KOPT-K1 (cell line): Measurements from ENCODE around the gene MAVS.
"Not testable (repeated sequence)": the region's sequence is repeated elsewhere in the genome, so short reads cannot be mapped to it uniquely, and the experiment has no call there.

Experiments
- H3K27ac ChIP-seq: fragments of 200-600 bp; sonication (generic); 2 replicates; pipeline ENCODE4 v1.5.1; 2016; ENCODE audit warnings: antibody characterized with exemption, mild to moderate bottlenecking, low read depth, low read length; ENCODE audit not compliant: poor library complexity, severe bottlenecking
- H3K36me3 ChIP-seq: fragments of 200-600 bp; sonication (generic); 2 replicates; pipeline ENCODE4 v1.5.1; 2017; ENCODE audit warnings: antibody characterized with exemption, mild to moderate bottlenecking, low read length, moderate library complexity; ENCODE audit not compliant: insufficient read depth
- H3K9me3 ChIP-seq: fragments of 200-600 bp; sonication (generic); 2 replicates; pipeline ENCODE4 v1.5.1; 2017; ENCODE audit warnings: antibody characterized with exemption, low read length, mild to moderate bottlenecking; ENCODE audit not compliant: insufficient read depth, poor library complexity, severe bottlenecking

Gene MAVS

DNA sequence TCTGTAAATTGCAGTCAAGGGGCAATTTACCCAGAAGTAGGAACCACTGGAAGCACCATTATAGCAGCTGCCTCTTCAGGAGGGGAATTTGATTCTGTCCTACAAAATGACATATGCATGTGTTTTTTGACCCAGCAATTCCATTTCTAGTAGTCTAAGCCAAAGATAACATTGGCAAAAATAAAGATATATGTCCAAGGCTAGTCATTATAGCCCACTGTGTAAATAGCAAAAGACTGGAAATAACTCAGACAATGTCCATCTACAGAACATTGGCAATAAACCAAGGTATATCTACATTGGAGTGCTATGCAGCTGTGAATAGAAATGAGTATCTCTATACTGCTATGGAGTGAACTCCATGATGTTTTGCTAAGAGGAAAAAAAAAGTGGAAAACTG is 30.0 kb downstream of the MAVS start:
- peaks cover 61% of the 10 kb centered on the region for H3K36me3 ChIP-seq
- no peaks in the 10 kb centered on the region for H3K9me3 ChIP-seq
- no peak overlapping the region for H3K27ac ChIP-seq

DNA sequence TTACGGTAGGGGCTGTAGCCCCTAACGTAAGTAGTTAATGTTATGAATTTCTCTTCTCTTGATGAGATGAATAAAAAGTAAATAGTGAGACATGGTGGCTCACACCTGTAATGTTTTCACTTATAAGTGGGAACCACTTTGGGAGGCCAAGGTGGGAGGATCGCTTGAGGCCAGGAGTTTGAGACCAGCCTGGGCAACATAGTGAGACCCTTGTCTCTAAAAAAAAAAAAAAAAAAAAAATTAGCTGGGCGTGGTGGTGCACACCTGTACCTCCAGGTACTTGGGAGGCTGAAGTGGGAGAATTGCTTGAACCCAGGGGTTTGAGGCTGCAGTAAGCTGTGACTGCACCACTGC is 32.3 kb downstream of the MAVS start:
- H3K9me3 ChIP-seq, H3K27ac ChIP-seq: not testable (repeated sequence)
- peaks cover 40% of the 10 kb centered on the region for H3K36me3 ChIP-seq

DNA sequence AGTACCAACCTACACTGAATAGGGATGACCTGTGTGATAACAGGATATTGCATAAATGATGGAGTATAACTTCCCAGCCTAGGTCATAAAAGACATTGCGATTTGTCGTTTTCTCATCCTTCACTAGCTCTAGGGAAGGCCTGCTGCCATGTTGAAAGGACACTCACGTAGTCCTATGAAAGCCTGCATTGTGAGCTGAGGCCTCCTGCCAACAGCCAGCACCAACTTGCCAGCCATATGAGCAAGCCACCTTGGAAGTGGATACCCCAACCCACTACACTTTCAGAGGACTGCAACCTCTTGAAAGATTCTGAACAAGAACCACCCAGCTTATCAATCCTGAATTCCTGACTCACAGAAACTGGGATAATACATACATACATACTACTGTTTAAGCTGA is 39.1 kb downstream of the MAVS start:
- H3K36me3 ChIP-seq = peaks cover 13% of the 10 kb centered on the region
- no peaks in the 10 kb centered on the region for H3K9me3 ChIP-seq
- no peak overlapping the region for H3K27ac ChIP-seq

DNA sequence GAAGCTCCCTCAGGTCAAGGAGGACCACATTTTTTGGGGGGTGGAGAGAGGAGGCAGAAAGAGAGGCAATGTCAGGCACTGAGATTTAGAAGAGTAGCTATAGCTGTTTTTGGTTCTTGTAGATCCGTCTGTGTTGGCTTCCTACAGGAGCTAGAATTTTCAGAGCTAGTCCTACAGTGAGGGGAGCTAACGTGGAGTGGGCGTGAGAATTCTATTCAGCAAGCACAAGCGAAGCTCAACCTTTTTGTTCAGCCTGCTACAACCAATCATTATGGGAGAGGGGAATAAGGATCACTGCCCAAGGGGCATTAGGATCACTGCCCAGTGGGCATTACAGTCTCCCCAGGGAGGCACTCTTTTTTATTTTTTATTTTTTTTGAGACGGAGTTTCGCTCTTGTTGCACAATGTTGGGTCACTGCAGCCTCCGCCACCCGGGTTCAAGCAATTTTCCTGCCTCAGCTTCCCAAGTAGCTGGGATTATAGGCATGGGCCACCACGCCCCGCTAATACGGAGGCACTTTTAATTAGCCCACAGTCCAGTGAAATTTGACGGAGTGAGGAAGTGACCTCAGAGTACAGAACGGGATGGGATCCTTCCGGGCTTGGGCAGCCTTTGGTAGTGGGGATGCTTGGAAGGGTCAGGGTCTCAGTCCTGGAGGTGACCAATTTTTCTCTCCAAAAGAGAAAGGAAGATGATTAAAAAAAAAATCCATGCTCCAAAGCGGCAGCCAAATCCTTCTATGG is 41.4 kb downstream of the MAVS start:
- Histone ChIP-seq H3K27ac (peak overlapping the region; percentile 97), H3K9me3 (no peaks in the 10 kb centered on the region)

DNA sequence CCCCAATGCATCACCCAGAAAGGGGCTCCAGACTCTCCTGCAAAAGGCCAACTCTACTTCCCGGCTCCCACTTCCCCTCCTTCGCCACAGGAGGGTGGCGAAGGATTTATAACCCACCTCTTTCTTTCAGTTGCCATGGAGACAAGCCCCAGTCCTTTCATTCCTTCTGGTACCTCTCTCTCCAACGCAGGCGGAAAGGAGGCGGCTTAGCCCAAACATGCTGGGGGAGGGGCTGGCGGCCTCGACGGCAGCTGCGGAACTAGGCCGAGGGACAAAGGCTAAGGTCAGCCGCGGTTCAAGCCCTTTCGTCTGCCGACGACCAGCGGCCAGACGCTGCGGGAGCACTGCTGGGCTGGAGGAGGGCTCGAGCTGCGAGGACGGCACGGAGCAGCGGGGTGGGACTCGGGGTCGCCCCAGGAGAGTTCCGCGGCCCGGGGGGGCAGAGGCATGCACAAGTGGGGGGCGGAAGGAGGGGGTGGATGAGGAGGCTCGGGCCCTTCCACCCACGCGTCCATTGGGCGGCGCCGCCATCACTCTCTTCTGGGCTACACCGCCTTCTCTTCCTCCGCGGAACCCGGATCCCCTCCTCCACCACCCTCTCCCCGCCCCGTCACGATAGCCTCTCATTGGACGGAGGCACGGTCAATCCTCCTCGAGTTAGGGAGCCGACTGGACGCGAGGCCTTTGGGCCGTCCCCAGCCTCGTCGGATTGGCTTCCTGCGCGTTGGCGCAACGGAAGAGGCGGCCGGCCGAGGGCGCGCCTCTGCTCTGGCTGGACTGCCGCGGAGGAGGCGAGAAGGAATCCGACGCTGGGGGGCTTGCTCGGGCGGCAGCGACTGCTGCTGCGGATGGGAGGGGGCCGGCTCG is 42.2 kb downstream of the MAVS start, which contains the start of gene PANK2:
PANK2 (plus strand) TSS at position 766 of the 867 bp plus-strand sequence.
- H3K36me3 ChIP-seq = peaks cover 42% of the 10 kb centered on the region
- no peaks in the 10 kb centered on the region for H3K9me3 ChIP-seq

More for the DNA sequence above, 41.4 kb downstream of the MAVS start:
- peaks cover 34% of the 10 kb centered on the region for H3K36me3 ChIP-seq

DNA sequence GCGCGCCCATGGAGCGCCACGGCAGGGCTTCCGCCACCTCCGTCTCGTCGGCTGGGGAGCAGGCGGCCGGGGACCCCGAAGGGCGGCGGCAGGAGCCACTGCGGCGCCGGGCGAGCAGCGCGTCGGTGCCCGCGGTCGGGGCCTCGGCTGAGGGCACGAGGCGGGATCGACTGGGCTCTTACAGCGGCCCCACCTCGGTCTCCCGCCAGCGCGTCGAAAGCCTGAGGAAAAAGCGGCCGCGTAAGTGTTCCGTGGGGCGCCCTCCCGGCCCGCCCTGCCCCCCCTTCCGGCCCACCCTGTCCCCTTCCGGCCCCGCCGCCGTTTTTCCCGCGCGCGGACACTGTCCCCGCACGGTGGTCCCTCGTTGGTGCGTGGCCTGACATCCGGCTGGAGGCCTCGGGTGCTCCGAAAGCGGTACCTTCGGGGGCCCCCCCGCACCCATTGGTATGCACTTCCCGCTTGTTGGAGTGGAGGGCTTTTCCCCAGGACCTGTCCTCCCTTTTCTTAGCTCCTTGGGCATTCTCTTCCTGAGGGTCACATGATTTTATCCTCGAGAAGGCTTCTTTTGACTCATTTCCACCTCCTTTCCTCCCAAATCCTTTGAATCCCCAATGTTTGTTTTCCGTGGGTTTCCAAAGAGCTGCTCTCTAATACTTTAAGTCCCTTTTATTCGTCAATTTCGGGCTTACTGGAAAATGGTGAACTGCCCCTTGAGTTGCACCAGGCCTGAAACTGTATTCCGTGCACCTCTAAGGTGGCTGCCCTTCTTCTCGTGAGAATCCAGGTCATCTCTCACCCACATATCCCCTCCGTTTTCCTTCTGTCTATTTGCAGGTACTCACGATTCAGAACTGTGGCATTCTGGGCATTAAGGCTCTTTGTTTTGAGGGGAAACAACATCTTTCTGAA is 43.1 kb downstream of the MAVS start:
- Histone ChIP-seq H3K9me3 (no peaks in the 10 kb centered on the region), H3K36me3 (peaks cover 51% of the 10 kb centered on the region), H3K27ac (peak overlapping the region; percentile 97)

More for the DNA sequence above, 42.2 kb downstream of the MAVS start, which contains the start of gene PANK2:
- peak within 1 kb of the TSS; percentile 97 for H3K27ac ChIP-seq

DNA sequence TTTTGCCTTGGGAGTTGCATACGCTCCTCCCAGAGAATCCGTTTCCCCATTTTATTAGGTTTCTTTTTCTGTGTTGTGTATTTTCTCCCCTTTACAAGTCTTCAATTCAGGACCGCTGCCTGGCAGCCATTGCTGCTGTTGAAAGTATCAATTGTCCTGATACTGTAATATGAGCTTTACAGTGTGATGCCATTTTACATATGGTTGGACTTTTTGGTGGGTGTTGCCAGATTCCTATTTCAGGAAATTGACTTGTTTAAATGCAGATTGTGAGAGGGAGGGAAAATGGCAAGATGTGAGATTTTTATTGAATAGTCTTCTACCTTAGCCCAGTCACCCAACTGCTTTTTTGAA is 43.7 kb downstream of the MAVS start:
- Histone ChIP-seq H3K9me3 (no peaks in the 10 kb centered on the region), H3K27ac (peak overlapping the region; percentile 97), H3K36me3 (peaks cover 56% of the 10 kb centered on the region)

DNA sequence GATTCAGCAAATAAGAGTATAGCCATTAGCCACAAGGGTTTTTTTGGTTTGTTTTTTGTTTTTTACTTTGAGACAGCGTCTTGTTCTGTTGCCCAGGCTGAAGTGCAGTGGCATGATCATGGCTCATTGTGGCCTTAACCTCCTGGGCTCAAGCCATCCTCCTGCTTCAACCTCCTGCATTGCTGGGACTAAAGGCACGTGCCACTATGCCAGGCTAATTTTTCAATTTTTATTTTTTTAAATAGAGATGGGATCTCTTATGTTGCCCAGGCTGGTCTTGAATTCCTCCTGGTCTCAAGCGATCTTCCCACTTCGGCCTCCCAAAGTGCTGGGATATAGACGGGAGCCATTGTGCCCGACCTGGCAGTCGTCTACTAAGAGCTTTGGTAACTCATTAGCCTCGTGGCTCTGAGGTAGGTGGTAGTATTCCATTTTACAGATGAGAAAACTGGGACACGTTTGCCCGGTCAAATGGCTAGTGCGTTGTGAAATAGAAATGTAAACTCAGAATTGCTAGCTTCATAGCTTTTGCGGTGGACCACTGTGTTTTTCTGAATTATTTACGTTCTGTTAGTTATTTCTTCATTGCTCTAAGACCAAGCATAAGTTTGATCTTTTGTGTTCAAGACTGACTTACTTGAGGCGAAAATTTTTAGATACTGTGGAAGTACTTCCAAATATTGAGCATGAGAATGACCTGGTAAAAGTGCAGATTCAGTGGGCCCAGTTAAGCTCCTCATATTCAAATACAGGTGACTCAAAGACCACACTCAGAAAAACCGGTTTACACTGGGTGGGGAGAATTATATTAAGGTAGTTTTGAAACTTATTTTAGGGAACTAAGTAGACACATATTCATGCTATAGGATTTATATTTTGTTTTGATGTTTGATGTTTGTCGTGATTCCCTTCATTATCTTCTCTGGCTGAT is 44.6 kb downstream of the MAVS start:
- H3K27ac ChIP-seq = peak overlapping the region; percentile 97

DNA sequence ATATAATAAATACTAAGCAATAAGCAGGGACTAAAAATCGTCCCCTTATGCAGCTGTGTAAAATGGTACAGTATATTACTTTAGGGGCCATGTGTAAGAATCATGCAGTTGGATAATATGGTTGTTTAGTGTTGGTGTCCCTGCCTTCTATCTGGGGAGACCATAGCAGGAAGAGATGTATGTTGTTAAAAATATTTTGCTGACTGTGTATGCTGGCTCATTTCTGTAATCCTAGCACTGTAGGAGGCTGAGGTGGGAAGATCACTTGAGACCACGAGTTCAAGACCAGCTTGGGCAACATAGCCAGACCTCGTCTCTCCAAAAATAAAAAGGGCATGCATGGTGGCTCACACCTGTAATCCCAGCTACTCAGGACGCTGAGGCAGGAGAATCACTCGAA is 48.2 kb downstream of the MAVS start:
- no peak overlapping the region for H3K27ac ChIP-seq

More for the DNA sequence above, 44.6 kb downstream of the MAVS start:
- Histone ChIP-seq H3K9me3 (no peaks in the 10 kb centered on the region), H3K36me3 (peaks cover 61% of the 10 kb centered on the region)

DNA sequence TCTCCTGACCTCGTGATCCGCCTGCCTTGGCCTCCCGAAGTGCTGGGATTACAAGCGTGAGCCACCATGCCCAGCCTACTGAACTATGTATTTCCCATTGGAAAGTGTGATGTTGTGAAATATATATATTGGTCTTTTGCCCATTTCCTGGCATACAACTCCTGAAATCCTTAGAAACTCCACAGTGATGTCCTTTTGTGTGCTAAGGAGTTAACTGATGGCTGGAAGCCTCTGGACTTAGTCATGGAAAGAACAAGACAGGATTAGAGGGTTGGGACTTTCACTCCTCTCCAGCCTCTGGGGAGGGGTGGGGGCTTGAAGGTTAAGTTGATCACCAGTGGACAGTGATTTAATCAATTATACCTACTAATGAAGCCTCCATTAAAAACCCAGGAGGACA is 49.7 kb downstream of the MAVS start:
- Histone ChIP-seq H3K9me3 (no peaks in the 10 kb centered on the region), H3K27ac (no peak overlapping the region), H3K36me3 (peaks cover 66% of the 10 kb centered on the region)

More for the DNA sequence above, 48.2 kb downstream of the MAVS start:
- Histone ChIP-seq H3K9me3 (no peaks in the 10 kb centered on the region), H3K36me3 (peaks cover 72% of the 10 kb centered on the region)

DNA sequence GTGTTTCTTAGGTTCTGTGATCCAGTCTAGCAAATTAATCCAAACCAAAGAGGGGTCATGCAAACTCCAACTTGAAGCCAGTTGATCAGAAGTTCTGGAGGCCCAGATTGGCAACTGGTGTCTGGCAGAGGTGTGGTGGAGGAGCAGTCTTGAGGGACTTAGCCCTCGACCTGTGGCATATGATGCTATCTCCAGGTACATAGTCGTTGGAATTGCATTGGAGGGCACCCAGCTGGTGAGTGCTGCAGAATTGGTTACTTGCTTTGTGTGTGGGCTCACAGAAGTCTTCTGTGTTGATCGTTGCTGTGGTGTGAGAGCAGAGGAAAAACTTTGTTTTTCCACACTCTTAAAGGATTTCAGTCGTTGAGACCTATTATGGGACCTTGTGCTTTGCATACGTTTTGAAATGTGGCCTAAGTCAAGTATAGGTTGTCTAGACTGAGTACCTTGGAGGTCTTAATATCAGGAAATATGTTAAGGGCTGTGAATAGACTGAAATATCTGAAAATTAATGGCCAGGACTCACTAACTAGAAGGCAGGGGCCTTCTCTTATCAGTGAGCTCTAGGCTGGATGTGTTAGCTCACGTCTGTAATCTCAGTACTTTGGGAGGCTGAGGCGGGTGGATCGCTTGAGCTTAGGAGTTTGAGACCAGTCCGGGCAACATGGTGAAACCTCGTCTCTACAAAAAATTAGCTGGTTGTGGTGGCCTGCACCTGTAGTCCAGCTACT is 50.4 kb downstream of the MAVS start:
- Histone ChIP-seq H3K9me3 (no peaks in the 10 kb centered on the region), H3K36me3 (peaks cover 59% of the 10 kb centered on the region), H3K27ac (no peak overlapping the region)

DNA sequence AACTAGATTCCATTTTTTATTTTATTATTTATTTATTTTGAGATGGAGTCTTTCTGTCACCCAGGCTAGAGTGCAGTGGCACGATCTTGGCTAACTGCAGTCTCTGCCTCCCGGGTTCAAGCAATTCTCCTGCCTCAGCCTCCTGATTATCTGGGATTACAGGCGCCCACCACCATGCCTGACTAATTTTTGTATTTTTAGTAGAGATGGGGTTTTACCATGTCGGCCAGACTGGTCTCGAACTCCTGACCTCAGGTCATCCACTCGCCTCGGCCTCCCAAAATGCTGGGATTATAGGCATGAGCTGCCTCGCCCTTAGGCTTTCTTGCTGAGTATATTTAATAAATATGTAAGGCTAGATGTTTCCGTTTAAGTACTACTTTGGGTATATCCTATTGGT is 51.5 kb downstream of the MAVS start:
- H3K27ac ChIP-seq, H3K9me3 ChIP-seq: not testable (repeated sequence)
- peaks cover 48% of the 10 kb centered on the region for H3K36me3 ChIP-seq

DNA sequence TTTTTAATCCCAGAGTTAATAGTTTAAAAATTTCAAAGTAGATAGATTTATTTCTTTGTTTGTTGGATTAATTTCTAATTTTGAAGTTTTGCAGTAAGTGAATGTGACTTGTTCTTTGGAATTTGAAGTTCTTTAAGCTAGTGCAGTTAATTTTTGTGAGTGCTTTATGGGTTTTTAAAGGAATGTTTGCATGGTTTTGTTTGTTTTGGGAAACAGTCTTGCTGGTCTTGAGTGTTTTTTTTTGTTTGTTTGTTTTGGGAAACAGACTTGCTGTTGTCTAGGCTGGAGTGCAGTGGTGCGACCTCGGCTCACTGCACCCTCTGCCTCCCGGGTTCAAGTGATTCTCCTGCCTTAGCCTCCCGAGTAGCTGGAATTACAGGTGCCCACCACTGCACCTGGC is 52.0 kb downstream of the MAVS start:
- H3K36me3 ChIP-seq = peaks cover 43% of the 10 kb centered on the region
- no peak overlapping the region for H3K27ac ChIP-seq
- no peaks in the 10 kb centered on the region for H3K9me3 ChIP-seq
